Activated CD4-positive, alpha-beta T cell treated with anti-CD3 and anti-CD28 coated beads, Interleukin-2, amount 50 U/mL, for 48 hours (primary cell): ENCODE data around the gene SMDT1.
A peak's percentile ranks its signal among the peaks of the same experiment; 100 is the strongest.

Source experiments
- DNase-seq, 2 experiments: peaks; one replicate each; pipeline ENCODE4 v3.0.0-alpha.2; 2020

The SMDT1 gene, protein sequence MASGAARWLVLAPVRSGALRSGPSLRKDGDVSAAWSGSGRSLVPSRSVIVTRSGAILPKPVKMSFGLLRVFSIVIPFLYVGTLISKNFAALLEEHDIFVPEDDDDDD

DNA sequence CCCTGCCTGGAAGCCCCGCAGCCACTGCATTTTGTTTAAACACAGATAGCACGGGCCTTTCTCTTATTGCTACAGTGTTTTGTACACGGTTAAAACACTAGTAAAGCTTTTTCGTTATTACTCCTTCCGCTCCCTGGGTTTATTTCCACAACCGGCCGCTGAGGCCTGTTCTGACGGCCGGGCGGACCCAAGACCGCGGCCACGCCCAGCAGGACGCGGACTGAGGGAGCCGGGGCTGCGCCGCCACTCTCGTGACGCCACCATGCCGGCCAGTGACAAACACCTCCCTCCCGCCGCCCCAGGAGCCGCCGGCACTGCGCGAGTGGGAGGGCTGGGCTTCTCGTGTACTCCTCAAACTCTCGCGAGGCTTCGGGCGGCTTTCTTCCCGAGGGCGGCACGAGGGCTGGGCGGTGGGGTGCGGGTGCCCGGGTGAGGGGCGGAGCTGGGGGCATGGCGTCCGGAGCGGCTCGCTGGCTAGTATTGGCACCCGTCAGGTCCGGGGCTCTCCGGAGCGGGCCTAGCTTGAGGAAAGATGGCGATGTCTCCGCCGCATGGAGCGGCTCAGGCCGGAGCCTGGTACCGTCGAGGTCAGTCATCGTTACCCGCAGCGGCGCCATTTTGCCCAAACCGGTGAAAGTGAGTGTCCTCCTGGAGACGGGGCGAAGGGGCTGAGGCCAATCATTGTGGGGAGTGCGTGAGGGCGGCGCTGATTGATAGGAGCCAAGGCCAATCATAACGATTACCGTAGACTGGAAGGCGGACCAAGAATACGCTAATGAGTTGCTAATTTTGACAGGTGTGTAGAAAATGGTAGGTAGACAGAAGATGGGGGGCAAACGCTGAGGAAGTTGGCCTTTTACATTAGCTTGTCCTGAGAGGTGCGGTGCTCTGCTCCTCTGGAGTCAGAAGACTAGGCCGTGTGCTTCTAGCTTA, at the start of gene SMDT1:
SMDT1 (plus strand) TSS at position 382 of the 933 bp plus-strand sequence; CDS start at position 451, 69 bp downstream.
- peak; percentile 99 for DNase-seq

DNA sequence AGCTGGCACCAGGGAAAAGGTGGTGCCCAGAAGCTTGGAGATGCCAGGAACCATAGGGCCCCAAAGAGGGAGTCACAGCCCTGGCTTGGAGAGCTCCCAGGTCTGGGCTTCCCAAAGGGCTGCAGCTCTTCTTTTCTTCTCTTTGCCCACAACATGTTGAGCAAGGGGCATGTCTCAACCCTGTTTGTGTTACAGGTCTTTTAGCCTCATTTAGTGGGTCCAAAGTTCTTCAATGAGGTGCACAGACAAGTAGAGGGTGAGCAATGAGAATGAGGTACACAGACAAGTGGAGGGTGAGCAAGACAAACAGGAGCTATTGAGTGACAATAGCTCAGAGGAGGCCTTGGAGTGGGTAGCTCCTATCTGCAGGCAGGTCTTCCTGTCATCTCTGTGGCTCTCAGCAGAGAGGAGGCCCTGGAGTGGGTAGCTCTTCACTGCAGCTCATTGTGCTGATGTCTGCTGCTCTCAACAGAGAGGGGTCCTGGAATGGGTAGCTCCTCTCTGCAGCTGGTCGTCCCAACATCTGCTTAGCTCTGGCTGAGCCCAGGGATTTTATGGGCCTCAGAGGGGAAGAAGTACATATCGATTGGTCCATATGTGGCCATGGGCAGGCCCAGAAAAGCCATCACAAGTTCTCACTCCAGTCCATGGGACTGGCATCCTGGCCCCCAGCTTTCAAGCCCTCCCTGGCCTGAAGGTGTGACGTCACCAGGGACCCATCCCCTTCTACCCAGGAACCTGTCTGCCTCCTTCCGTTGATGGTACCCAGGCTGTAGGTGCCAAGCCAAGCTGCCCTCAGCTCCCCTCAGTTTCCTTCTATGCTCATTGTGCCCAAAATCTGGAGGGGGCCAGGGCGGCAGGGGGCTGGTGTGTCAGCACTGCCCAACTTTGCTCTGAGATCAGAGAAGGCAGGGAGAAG, 46.0 kb upstream of the SMDT1 start:
- no peak for DNase-seq

DNA sequence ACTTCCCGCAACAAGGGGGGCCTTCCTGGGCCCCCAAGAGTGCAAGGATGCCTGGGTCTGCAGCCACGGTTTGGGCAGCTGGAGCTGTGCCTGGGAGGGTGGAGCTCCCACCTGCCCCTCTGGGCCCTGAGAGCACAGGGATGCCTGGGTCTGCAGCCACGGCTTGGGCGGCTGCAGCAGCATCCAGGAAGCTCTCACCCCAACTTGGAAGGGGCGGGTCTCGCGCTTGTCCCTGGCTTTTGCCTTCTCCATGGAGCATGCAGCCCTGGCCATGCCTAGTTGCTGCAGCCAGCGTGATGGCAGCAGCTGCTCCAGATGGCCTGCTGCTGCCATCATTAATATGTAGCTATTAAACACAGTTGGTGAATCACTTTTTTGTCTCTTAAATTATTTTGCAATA, 44.2 kb upstream of the SMDT1 start:
- DNase-seq, result no peak

DNA sequence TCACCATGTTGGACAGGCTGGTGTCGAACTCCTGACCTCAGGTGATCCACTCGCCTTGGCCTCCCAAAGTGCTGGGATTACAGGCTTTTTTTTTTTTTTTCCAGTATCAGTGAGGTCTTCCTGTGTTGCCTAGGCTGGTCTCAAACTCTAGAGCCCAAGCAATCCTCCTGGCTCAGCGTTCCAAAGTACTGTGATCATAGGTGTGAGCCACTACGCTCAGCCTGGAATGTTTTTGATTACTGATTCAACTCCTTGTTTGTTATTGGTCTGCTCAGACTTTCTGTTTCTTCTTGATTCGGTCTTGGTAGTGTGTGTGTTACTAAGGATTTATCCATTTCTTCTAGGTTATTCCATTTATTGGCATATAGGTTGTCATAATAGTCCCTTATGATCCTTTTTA, 40.2 kb upstream of the SMDT1 start:
- DNase-seq, result no peak

DNA sequence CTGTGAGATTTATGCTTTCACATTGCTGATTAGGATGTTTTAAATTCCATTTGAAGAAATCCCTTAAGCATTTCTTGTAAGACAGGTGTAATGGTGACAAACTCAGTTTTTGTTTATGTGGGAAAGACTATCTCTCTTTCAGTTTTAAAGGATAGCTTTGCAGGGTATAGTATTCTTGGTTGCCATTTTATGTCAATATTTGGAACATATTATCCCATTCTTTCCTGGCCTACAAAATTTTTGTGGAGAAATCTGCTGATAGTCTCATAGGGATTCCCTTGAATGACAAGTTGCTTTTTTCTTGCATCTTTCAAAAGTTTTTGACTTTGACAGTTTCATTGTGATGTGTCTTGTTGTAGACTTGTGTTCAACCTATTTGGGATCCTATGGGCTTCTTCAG, 37.7 kb upstream of the SMDT1 start:
- DNase-seq, result no peak

DNA sequence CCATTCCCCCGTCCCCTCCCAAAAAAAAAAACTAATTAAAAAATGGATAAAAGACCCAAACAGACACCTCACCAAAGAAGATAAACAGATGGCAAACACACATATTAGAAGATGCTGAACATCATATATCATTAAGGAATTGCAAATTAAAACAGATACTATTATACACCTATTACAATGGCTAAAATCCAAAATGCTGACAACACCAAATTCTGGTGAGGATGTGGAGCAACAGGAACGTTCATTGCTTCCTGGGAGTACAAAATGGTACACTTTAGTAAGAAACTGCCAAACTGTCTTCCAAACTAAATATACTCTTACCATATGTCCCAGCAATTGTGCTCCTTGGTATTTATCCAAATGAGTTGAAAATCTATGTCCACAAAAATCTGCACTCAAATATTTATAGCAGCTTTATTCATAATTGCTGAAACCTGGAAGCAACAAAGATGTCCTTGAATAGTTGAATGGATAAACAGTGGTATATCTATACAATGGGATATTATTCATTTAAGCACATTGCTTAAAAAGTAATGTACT, 28.8 kb upstream of the SMDT1 start:
- no peak for DNase-seq

DNA sequence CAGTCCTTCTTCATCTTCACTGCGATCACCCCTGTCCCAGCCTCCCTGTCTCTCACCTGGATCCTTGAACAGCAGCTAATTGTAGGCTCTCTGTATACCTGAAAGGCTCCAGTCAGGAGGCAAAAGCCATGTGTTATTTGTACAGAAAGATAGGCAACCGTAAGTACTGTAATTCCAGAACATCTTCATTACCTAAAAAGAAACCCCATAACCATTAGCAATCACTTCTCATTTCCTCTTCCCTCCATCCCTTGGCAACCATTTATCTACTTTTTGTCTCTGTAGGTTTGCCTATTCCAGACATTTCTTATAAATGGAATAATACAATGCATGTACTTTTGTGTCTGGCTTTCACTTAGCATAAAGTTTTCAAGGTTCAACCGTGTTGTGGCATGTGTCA, 26.7 kb upstream of the SMDT1 start:
- no peak for DNase-seq

DNA sequence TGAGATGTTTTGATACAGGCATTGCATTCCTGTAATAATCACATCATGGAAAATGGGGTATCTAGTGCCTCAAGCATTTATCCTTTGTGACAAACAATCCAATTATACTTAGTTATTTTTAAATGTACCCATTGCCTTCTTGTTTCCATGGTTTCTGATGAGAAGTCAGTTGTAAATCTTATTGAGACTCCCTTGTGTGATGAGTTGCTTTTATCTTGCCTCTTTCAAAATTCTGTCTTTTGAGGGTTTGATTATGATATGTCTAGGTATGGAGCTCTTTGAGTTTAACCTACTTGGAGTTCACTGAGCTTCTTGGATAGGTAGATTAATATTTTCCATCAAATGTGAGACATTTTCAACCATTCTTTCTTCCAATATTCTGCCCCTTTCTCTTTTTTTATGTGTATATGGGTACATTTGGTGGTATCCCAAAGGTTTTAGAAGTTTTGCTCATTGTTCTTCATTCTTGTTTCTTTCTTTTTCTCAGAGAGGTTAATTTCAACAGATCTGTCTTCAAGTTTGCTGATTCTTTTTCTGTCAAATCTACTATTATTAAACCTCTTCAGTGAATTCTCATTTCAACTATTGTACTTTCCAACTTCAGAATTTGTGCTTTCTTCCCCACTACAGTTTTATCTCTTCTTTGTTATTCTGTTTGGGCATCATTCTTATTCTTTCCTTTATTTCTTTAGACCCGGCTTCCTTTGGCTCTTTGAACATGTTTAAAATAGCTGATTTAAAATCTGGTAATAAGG, 22.6 kb upstream of the SMDT1 start:
- no peak for DNase-seq

DNA sequence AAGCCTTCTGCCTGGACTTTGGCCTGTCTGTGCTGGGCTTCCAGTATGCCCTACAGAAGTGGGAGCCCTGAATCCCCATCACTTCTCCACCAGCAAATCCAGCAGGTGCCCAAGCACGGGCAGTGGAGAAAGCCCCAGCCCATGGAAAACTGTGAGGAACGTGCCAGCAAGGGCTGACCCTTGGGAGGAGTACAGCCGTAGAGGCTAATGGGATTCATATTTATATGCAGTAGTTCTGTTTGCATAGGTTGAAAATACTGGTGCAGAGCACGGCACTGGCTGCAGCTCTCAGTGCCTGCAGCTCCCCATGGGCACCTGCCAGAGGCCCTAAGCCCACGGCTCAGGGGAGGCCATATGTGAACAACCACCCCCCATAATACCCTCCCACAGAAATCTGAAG, 19.0 kb upstream of the SMDT1 start:
- DNase-seq, result no peak

DNA sequence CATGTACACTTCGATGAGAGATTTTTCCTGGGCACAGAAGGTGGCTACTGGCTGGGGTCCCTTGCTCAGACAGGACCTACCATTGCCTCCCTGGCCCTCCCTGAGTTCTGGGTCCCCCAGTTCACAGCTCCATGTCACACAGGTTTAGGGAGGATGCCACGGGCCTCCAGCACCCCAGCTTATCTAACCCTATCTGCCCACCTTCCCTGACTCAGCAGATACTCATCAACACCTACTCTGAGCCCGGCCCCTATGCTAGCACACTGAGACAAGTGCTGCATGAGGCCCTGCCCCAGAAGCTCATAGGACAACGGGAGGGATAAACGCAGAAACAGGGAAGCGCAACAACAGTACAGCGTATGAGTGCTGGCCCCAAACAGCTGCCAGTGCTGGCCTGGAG, 18.5 kb upstream of the SMDT1 start:
- DNase-seq, result no peak

DNA sequence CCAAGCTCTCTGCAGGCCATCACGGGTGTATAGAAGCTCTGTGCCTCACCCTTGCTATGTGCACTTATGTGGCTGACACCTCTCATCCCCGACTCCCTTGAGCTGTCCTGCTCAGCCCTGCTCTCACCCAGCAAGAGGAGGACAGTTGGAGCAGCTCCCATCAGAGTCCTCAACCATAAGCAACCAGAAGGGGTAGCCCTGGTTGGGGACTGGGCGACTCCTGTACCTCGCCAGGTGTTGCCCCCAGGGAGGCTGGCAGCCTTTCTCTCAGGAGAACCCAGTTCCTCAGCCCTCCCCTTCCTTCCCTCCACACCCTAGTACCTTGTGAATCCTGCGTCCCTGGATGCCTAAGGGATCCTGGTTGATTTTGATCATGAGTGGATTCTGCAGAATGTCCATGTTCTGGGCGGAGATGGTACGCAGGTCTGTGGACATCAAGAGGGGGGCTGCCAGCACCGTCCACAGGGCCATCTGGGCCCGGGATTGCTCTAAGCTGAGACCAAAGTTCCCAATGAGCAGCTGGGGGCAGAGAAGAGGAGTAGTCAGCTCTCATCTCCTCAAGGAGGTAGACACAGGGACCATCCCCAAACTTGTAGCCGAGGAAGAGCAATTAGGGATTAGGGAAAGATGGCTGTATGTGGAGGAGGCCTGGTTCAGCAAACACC, 16.9 kb upstream of the SMDT1 start:
- no peak for DNase-seq

DNA sequence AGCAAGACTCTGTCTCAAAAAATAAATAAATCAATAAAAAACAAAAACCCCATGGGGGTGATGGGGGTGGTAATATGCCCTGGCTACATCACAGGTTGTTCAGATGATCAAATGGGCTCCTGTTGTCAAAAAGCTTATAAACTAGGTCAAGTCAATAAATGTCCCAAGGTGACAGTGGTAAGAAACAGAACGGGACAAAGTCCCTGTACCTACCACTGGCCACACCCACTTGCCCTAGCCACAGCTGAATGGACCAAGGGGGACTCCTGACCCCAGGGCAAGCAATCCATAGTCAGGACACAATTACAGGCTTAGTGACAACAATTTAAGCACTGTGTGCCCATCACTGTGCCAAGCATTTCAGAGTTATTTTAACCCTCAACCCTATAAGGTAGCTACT, 14.9 kb upstream of the SMDT1 start:
- no peak for DNase-seq

DNA sequence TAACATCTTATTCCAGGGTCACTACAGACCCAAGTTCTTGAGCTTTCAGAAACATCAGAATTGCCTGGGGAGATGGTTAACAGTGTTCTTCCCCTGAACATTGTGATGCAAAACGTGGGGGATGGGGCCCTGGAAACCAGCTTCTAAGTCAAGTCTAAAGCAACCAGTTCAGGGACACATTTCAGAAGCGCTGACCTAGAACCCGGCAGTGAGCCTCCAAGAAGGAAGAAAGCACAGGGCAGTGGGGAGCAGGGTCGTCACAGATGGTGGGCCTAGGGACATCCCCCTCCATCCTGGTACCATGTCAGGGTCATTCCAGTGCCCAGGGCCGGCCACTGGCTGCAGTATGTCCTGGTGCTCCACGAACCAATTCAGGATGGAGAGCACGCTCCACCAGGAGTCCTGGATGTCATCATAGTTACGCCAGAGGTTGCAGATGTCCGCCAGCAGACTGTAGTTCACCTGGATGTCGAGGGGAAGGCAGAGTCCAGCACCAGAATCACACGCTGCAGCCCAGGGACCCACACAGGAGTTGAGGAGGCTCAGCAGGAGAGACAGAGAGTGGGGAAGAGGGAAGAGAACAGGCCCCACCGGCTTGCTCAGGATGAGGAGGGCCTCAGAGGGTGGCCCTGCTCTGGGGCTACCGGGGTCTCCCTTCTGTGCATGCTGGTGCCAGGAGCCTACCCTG, 13.9 kb upstream of the SMDT1 start:
- DNase-seq, result no peak

DNA sequence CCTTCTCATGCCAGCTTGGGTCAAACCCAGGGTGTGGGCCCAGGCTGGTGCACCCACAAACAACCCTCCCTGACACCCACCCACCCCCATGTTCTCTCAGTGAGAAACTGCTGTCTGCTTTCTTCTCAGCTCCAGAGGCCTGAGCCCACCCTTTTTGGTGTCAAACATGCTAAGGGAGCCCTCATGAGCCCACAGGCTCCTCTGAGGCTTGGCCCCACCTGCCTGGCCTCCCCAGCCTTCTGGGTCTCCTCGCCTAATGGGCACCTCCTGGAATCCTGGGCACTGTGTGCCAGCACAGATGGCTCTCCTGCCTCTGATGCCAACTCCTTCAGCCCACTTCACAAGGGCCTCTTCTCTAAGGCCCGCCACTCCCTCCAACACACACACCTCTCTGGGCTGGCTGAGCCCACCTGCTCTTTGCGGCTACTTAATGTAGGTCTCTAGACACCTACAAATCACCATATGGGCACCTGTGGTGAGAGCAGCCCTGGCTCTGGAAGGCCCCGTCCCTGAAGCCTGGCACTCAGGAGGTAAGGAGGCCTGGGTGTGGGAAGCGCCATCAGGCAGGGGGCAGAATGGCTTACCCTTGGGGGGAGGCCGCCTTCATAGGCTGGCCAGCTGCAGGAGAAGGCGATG, 13.3 kb upstream of the SMDT1 start:
- no peak for DNase-seq

DNA sequence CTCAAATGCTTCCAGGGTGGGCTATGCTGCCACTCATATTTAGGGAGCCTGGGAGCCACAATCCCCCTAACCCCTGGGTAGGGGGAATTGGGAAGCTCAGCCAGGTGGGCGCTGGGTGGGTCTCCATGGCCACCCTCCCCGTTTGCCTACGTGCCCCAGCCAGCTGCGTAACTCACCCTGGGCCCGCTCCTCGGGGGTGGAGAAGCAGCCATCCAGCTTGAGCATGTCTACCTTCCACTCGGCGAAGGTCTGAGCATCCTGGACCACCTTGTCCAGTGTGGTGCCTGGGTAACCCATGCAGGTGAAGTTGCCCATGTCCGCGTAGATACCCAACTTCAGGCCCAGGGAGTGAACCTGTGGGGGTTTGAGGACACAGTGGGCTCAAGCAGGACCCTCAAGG, 12.6 kb upstream of the SMDT1 start:
- no peak for DNase-seq

DNA sequence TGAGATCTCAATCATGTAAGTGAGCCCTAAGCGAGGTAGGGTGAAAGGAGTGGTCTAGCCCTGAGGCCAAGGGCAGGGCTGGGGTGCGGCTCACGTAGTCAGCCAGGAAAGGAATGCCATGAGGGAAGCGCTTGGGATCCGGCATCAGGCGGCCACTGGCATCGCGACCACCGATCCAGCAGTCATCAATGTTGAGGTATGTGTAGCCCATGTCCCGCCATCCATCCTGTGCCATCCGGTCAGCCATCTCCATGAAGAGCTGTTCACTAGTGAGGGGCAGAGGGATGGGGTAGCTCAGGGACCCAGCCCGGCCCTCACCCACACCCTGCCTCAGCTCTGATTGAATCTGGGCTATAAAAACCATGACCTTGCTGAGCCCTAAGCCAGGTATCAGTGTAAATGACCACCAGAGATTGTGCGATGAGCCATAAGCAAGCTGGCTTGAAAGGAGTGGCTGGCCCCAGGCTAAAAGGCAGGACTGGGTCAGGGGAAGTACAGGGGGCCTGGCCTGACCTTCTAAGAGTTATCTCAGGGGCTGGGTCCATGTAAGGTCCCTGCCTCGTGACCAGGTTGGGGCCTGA, 11.7 kb upstream of the SMDT1 start:
- no peak for DNase-seq

DNA sequence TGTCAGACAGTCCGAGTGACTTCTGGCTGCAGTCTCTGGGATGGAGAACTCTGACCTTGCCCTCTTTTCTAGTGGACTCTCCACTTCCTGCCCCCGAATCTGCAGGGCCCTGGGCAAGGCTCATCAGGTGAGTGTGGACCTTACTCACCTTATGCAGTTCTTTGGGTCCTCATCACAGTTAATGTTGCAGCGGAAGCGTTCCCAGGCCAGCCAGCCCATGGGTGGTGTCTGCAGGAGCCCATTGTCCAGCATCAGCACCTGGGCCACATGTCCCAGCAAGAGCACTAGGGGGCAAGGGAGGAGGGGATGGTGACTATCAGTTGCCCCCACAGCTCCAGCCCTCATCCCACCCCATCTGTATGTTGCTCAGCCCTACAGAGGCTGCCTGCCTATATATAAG, 11.2 kb upstream of the SMDT1 start:
- no peak for DNase-seq

DNA sequence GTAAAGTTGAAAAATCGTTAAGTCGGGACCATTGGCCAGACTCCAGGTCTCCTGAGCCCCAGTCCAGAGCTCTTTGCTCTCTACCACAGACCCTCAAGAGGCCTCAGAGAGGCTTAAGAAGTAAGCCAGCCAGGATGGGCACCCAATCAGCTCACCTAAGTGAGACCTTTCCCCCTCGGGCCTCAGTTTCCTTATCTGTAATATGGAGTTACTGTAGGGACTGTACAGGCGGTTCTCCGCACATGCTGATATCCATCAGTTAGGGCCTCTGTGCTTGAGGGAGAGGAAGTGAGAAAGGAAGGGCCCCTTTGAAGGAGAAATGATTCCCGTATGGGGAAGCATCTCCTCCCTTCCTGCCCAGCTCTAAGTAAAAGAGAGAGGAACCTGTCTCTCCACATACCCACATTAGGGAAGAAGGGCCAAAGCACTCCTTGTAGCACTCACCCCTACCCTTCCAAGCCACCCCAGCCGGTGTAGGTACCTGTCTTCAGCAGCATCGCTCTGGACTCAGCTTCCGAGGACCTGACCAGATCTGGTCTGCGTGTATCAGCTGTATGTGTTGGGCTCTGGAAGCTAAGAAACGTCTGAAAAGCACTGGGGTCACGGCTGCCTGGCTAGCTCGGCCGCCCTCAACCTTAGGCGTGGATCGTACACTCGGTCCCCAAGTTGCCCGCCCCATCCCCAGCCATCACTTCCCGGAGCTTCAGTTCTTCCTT, 9.5 kb upstream of the SMDT1 start:
- no peak for DNase-seq

DNA sequence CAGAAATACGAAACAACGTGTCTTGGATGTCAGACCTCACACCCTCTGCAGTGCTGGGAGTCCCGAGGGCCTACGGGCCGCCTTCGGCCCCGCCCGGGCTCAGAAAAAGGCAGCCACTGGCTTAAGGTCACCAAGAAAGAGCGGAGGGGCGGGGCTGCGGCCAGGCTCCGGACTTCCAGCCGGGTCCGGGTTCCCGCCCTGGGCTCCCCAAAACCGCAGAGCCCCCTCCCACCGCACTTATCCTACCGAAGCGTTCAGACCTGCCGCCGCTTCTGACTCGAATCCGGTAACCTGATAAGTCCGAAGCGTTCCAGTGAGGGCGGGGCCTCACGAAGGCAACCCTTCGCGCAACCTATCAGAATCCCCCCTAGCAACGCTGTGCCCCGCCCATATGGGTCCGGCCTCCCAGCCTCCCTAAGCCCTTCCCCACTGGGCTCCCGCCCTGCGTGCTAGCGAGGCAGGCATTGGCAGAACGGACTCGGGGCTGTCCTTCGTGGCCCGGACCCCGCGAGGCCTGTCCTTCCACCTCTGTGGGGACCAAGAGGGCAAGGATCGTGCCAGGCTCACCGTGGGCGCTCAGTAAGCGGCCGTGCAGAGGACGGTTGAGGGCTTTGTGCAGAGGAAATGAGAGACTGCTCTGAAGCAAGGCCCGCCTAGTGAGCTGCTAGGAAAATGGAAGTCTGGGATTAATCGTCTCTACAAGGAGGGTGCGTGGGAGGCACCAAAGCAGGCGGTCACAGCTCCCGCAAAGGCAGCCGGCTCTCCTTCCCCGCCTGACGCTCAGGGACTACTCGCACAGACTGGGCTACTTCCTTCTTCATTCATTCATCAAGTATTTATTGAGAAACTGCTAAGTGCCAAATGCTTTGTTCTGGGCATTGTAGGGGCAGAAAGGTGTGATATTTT, 8.7 kb upstream of the SMDT1 start, which contains the start of gene NAGA:
NAGA (minus strand) TSS at position 296 of the 906 bp plus-strand sequence. CDS start 515 bp downstream, outside the sequence.
- DNase-seq, result peak; percentile 95 to 97
